HG03457 (cell line): ENCODE measurements around the gene RIT2.
"Not testable (repeated sequence)": the region's sequence is repeated elsewhere in the genome, so short reads cannot be mapped to it uniquely, and the experiment has no call there.

ENCODE experiments used
- ATAC-seq: cut with Tn5 transposase; IDR thresholded peaks from one replicate; pipeline ENCODE4 v1.9.1; 2021; ENCODE audit warnings: moderate number of reproducible peaks; ENCODE audit not compliant: unreplicated experiment

The RIT2 gene

GRCh38 chr18:42778445-42779042 lies 336.9 kb downstream of the RIT2 start:
- ATAC-seq = no peak

- ATAC-seq = no peak
Measured at GRCh38 chr18:42778024-42778423, 337.5 kb downstream of the RIT2 start.

- ATAC-seq = no peak
Measured at GRCh38 chr18:42773870-42774269, 341.6 kb downstream of the RIT2 start.

GRCh38 chr18:42771936-42772335 lies 343.5 kb downstream of the RIT2 start:
- no peak for ATAC-seq

GRCh38 chr18:42765302-42765701 lies 350.2 kb downstream of the RIT2 start:
- ATAC-seq = no peak

GRCh38 chr18:42760290-42760689 lies 355.2 kb downstream of the RIT2 start:
- ATAC-seq = no peak

- ATAC-seq = no peak
Measured at GRCh38 chr18:42758852-42759251, 356.6 kb downstream of the RIT2 start.

- ATAC-seq = no peak
Measured at GRCh38 chr18:42756214-42756613, 359.3 kb downstream of the RIT2 start.

- ATAC-seq = no peak
Measured at GRCh38 chr18:42752916-42753315, 362.6 kb downstream of the RIT2 start.

GRCh38 chr18:42746794-42747193 lies 368.7 kb downstream of the RIT2 start:
- ATAC-seq = no peak

GRCh38 chr18:42745931-42746330 lies 369.6 kb downstream of the RIT2 start:
- ATAC-seq = no peak

GRCh38 chr18:42745171-42745570 lies 370.3 kb downstream of the RIT2 start:
- no peak for ATAC-seq

- ATAC-seq = no peak
Measured at GRCh38 chr18:42743373-42744138, 371.9 kb downstream of the RIT2 start.

- no peak for ATAC-seq
Measured at GRCh38 chr18:42742969-42743368, 372.5 kb downstream of the RIT2 start.

- no peak for ATAC-seq
Measured at GRCh38 chr18:42742474-42742873, 373.0 kb downstream of the RIT2 start.

GRCh38 chr18:42741805-42742347 lies 373.6 kb downstream of the RIT2 start:
- not testable (repeated sequence) for ATAC-seq

- not testable (repeated sequence) for ATAC-seq
Measured at GRCh38 chr18:42741299-42741698, 374.2 kb downstream of the RIT2 start.

- no peak for ATAC-seq
Measured at GRCh38 chr18:42736074-42736473, 379.4 kb downstream of the RIT2 start.

GRCh38 chr18:42734520-42734919 lies 381.0 kb downstream of the RIT2 start:
- ATAC-seq = no peak

- ATAC-seq = no peak
Measured at GRCh38 chr18:42730272-42730671, 385.2 kb downstream of the RIT2 start.

GRCh38 chr18:42719221-42719620 lies 396.3 kb downstream of the RIT2 start:
- no peak for ATAC-seq

- ATAC-seq = no peak
Measured at GRCh38 chr18:42712065-42712464, 403.4 kb downstream of the RIT2 start.
